Naive thymus-derived CD4-positive, alpha-beta T cell (primary cell): ENCODE measurements around the gene ARL5B. TPM values are rescaled to one million over a fixed set of nuclear protein-coding genes. Genes with fewer than 3 reads are reported as not detected.

Experiments
- ATAC-seq: fragments of 150-1000 bp; cut with Tn5 transposase; 2 replicates; pipeline ENCODE4 v1.10.0; 2021; ENCODE audit warnings: mild to moderate bottlenecking, moderate library complexity
- CTCF ChIA-PET: fragments of 350-600 bp; sonication (Branson Sonifier 250); formaldehyde crosslinking; loops from one replicate; lab custom pipeline; 2021; ENCODE audit warnings: antibody characterized with exemption; lab: Charles Lee
- POLR2A ChIA-PET: fragments of 350-600 bp; sonication (Branson Sonifier 250); formaldehyde crosslinking; loops from one replicate; lab custom pipeline; 2021; ENCODE audit warnings: antibody characterized with exemption, inconsistent platforms; lab: Charles Lee
- DNase-seq, 9 donors: peaks; one replicate each; pipeline versions ENCODE4 v3.0.0 to v3.0.0-alpha.2; 2020 to 2022; ENCODE audit warnings: mixed read lengths in 1 of 9
- H3K27ac ChIP-seq: one replicate; pipeline ENCODE4 v1.7.0; 2013; ENCODE audit warnings: mild to moderate bottlenecking, low read depth, low read length, moderate library complexity
- H3K27me3 ChIP-seq, 2 donors: one replicate each; pipeline ENCODE4 v1.7.0; 2013; ENCODE audit warnings: low read length in 2 of 2, mild to moderate bottlenecking in 2 of 2, moderate library complexity in 2 of 2; ENCODE audit not compliant: control insufficient read depth in 2 of 2, insufficient read depth in 2 of 2
- H3K36me3 ChIP-seq, 3 experiments: 1 replicate in 2 of 3; 2 replicates in 1 of 3; pipeline ENCODE4 v1.7.0; 2013; ENCODE audit warnings: low read length in 3 of 3, mild to moderate bottlenecking in 3 of 3, moderate library complexity in 1 of 3; ENCODE audit not compliant: insufficient read depth in 3 of 3, control insufficient read depth in 2 of 3
- H3K4me1 ChIP-seq, 2 donors: one replicate each; pipeline ENCODE4 v1.7.0; 2013; ENCODE audit warnings: low read length in 2 of 2, mild to moderate bottlenecking in 2 of 2, moderate library complexity in 1 of 2; ENCODE audit not compliant: control insufficient read depth in 2 of 2, insufficient read depth in 2 of 2
- H3K4me3 ChIP-seq: 2 replicates; pipeline ENCODE4 v1.7.0; 2013; ENCODE audit warnings: mild to moderate bottlenecking, low read length
- H3K9me3 ChIP-seq, 3 experiments: 1 replicate in 2 of 3; 2 replicates in 1 of 3; pipeline ENCODE4 v1.7.0; 2013; ENCODE audit warnings: low read length in 3 of 3; ENCODE audit not compliant: control insufficient read depth in 2 of 3
- H3K27ac Mint-ChIP-seq, 9 donors: one replicate each; pipeline ENCODE4 v1.8.0; 2020 to 2022; ENCODE audit warnings: mixed read lengths in 9 of 9, mild to moderate bottlenecking in 8 of 9, moderate library complexity in 5 of 9, inconsistent platforms in 2 of 9
- H3K27me3 Mint-ChIP-seq, 5 donors: one replicate each; pipeline ENCODE4 v1.8.0; 2021 to 2022; ENCODE audit warnings: mixed read lengths in 5 of 5, mild to moderate bottlenecking in 1 of 5
- H3K36me3 Mint-ChIP-seq, 5 donors: one replicate each; pipeline ENCODE4 v1.8.0; 2020 to 2022; ENCODE audit warnings: mixed read lengths in 5 of 5, mild to moderate bottlenecking in 3 of 5, inconsistent platforms in 1 of 5
- H3K4me1 Mint-ChIP-seq, 7 donors: one replicate each; pipeline ENCODE4 v1.8.0; 2020 to 2022; ENCODE audit warnings: mixed read lengths in 7 of 7, mild to moderate bottlenecking in 3 of 7, inconsistent platforms in 1 of 7
- H3K4me3 Mint-ChIP-seq, 10 donors: one replicate each; pipeline ENCODE4 v1.8.0; 2020 to 2022; ENCODE audit warnings: mild to moderate bottlenecking in 10 of 10, mixed read lengths in 10 of 10, moderate library complexity in 6 of 10, inconsistent platforms in 2 of 10
- H3K9me3 Mint-ChIP-seq, 11 donors: one replicate each; pipeline ENCODE4 v1.8.0; 2020 to 2022; ENCODE audit warnings: mixed read lengths in 11 of 11, mild to moderate bottlenecking in 4 of 11, inconsistent platforms in 1 of 11, moderate library complexity in 1 of 11
- intact Hi-C, 2 donors: fragments of 100-400 bp; cut with micrococcal nuclease; formaldehyde crosslinking; loops; one replicate each; pipeline ENCODE4 v1.15.1; 2023
- polyA plus RNA-seq, 2 donors: library from polyadenylated mRNA; unstranded; fragments of 300-500 nt; fragmentation: Illumina TruSeq; gene quantifications; one replicate each; pipeline ENCODE4 v1.2.3, GENCODE V29; 2021
- total RNA-seq, 6 experiments: library from RNA in 5 of 6; stranded (reverse) in 5 of 6; gene quantifications; 1 replicate in 5 of 6; 2 replicates in 1 of 6; pipeline ENCODE4 v1.2.3 and lab custom pipeline; 2021 to 2026

The ARL5B gene
- total and polyA plus RNA-seq, 7 experiments from 2014 or later, result 0.59 to 15.8 (median 13.0) TPM

DNA sequence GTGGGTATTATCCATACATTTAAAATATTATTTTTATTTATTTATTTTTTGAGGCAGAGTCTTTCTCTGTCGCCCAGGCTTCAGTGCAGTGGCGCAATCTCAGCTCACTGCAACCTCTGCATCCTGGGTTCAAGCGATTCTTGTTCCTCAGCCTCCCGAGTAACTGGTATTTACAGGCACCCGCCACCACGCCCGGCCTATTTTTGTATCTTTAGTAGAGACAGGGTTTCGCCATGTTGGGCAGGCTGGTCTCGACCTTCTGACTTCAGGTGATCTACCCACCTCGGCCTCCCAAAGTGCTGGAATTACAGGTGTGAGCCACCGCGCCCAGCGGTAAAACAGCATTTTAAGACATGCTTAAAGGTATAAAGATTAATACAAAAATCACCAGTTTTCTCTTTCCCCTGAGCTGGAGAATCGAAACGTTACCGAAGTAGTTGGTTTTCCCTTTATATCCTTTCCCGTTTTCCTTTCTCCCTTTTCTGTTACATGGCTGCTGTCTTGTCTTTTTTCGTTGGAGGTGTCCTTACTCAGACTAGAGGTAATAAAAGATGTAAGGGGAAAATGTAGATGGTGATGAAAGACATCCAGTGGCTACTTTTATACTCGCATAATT, 1.7 kb downstream of the ARL5B start:
- Mint-ChIP-seq H3K36me3 (peaks cover 0 to 14% (median 4%) of the 10 kb centered on the region in 5 donors), H3K9me3 (peaks cover 0 to 3% (median 0%) of the 10 kb centered on the region in 11 donors), H3K27ac (peak overlapping the region in 8 of 9 donors; percentile 28 to 99 (median 76)), H3K27me3 (no peaks in the 10 kb centered on the region), H3K4me3 (peak overlapping the region; percentile 40 to 99 (median 82)), H3K4me1 (peaks cover 41 to 67% (median 57%) of the 10 kb centered on the region in 7 donors)
- Histone ChIP-seq H3K27ac (no peak overlapping the region), H3K4me3 (no peak overlapping the region), H3K36me3 (peaks cover 0 to 4% (median 0%) of the 10 kb centered on the region in 3 experiments), H3K9me3 (no peaks in the 10 kb centered on the region), H3K4me1 (peaks cover 16 to 21% of the 10 kb centered on the region in 2 donors), H3K27me3 (no peaks in the 10 kb centered on the region)
- no peak for ATAC-seq
- ChIA-PET CTCF (no interaction called here), POLR2A (no interaction called here)
- DNase-seq, result no peak
- intact Hi-C loops, result no loop called here

DNA sequence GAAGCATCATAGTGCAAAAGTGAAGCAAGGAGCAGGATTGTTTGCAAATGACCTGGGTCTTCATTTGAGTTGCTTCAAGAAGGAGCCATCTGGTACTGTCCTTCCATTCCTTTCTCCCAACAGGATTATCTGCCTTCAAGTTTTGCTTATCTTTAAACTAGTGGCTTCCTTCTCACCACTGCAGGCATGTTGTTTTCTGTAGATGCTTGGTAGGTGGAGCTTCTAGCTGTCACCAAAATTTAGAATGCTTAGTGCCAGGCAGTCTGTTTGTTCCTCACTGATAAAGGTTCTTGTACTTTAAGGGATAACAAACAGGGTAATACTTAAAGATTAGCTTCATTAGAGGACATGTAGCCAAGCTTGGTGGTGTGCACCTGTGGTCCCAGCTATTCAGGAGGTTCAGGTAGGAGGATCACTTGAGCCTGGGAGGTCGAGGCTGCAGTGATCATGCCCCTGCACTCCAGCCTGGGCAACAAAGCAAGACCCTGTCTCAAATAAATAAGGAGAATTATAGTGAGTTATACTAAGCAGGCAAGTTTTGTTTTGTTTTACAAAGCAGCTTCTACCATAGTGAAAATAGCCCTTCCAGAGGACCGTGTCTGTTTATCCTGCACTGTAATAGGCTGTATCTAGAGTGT, 5.7 kb downstream of the ARL5B start:
- Mint-ChIP-seq H3K27me3 (no peaks in the 10 kb centered on the region), H3K4me1 (peaks cover 39 to 57% (median 56%) of the 10 kb centered on the region in 7 donors), H3K36me3 (peaks cover 0 to 23% (median 7%) of the 10 kb centered on the region in 5 donors), H3K4me3 (no peak overlapping the region), H3K9me3 (no peaks in the 10 kb centered on the region), H3K27ac (peak overlapping the region in 2 of 9 donors; percentile 4 to 9)
- Histone ChIP-seq H3K27ac (no peak overlapping the region), H3K27me3 (no peaks in the 10 kb centered on the region), H3K4me3 (no peak overlapping the region), H3K36me3 (peaks cover 0 to 18% (median 0%) of the 10 kb centered on the region in 3 experiments), H3K9me3 (no peaks in the 10 kb centered on the region), H3K4me1 (peaks cover 10 to 11% of the 10 kb centered on the region in 2 donors)
- DNase-seq (no peak), ATAC-seq (no peak)
- intact Hi-C loops, result no loop called here
- POLR2A ChIA-PET, result no interaction called here
- CTCF ChIA-PET, result no interaction called here

GRCh38 chr10:18665815-18666558, 6.8 kb downstream of the ARL5B start:
- H3K27me3 ChIP-seq, result no peaks in the 10 kb centered on the region
- Mint-ChIP-seq H3K27me3 (no peaks in the 10 kb centered on the region), H3K9me3 (no peaks in the 10 kb centered on the region), H3K27ac (peak overlapping the region in 2 of 9 donors; percentile 4 to 76), H3K36me3 (peaks cover 0 to 30% (median 7%) of the 10 kb centered on the region in 5 donors), H3K4me1 (peaks cover 31 to 57% (median 46%) of the 10 kb centered on the region in 7 donors), H3K4me3 (no peak overlapping the region)
- peaks cover 0 to 26% (median 0%) of the 10 kb centered on the region in 3 experiments for H3K36me3 ChIP-seq
- no peak overlapping the region for H3K4me3 ChIP-seq
- ChIA-PET POLR2A (interaction anchor here (0.9 kb wide), 1 partner anchor 15 kb away, joined by 3 read pairs; the partner anchor contains the start of gene NSUN6), CTCF (interaction anchor here (0.5 kb wide), 1 partner anchor 76 kb away, joined by 3 read pairs; no protein-coding TSS in a partner anchor)
- H3K4me1 ChIP-seq, result peaks cover 7 to 11% of the 10 kb centered on the region in 2 donors
- intact Hi-C loops, result no loop called here
- ATAC-seq (no peak), DNase-seq (no peak)
- H3K27ac ChIP-seq, result no peak overlapping the region
- H3K9me3 ChIP-seq, result no peaks in the 10 kb centered on the region

DNA sequence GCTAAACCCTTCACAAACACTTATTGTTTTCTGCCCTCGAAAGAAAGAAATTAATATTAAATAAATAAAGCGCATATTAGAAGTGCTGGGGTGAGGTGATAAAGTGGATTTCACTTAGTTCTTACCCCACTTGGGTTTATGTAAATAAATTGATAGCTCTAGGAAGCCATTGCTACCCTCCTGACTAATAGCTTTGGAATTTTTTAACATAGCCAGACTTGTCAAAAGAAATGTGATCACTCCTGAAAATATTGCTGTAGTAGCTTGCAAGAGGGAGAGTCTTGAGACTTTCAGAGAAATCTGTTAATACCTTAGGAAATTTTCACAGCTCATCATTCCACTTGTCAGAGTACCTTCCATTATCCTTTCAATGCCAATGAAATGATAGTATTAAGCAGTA, 7.6 kb downstream of the ARL5B start:
- ATAC-seq (no peak), DNase-seq (no peak)
- H3K27ac ChIP-seq, result no peak overlapping the region
- no peaks in the 10 kb centered on the region for H3K27me3 ChIP-seq
- Mint-ChIP-seq H3K9me3 (no peaks in the 10 kb centered on the region), H3K27me3 (no peaks in the 10 kb centered on the region), H3K27ac (peak overlapping the region in 1 of 9 donors; percentile 12), H3K4me3 (no peak overlapping the region), H3K36me3 (peaks cover 0 to 31% (median 7%) of the 10 kb centered on the region in 5 donors), H3K4me1 (peaks cover 23 to 49% (median 38%) of the 10 kb centered on the region in 7 donors)
- no peak overlapping the region for H3K4me3 ChIP-seq
- no peaks in the 10 kb centered on the region for H3K9me3 ChIP-seq
- H3K36me3 ChIP-seq, result peaks cover 0 to 33% (median 2%) of the 10 kb centered on the region in 3 experiments
- POLR2A ChIA-PET, result no interaction called here
- CTCF ChIA-PET, result no interaction called here
- intact Hi-C loops, result no loop called here
- peaks cover 0 to 3% of the 10 kb centered on the region in 2 donors for H3K4me1 ChIP-seq

GRCh38 chr10:18668026-18668425, 8.8 kb downstream of the ARL5B start:
- peaks cover 15 to 39% (median 32%) of the 10 kb centered on the region in 7 donors for H3K4me1 Mint-ChIP-seq
- Histone ChIP-seq H3K4me1 (no peaks in the 10 kb centered on the region), H3K27ac (no peak overlapping the region), H3K36me3 (peaks cover 0 to 41% (median 5%) of the 10 kb centered on the region in 3 experiments), H3K27me3 (no peaks in the 10 kb centered on the region), H3K4me3 (no peak overlapping the region), H3K9me3 (no peaks in the 10 kb centered on the region)
- POLR2A ChIA-PET, result no interaction called here
- no peak for DNase-seq
- no peak overlapping the region for H3K4me3 Mint-ChIP-seq
- intact Hi-C loops, result no loop called here
- H3K27me3 Mint-ChIP-seq, result no peaks in the 10 kb centered on the region
- H3K27ac Mint-ChIP-seq, result no peak overlapping the region
- no peak for ATAC-seq
- CTCF ChIA-PET, result interaction anchor here (0.6 kb wide), 1 partner anchor 81 kb away, joined by 7 read pairs; no protein-coding TSS in a partner anchor
- H3K36me3 Mint-ChIP-seq, result peaks cover 0 to 31% (median 11%) of the 10 kb centered on the region in 5 donors
- H3K9me3 Mint-ChIP-seq, result no peaks in the 10 kb centered on the region

DNA sequence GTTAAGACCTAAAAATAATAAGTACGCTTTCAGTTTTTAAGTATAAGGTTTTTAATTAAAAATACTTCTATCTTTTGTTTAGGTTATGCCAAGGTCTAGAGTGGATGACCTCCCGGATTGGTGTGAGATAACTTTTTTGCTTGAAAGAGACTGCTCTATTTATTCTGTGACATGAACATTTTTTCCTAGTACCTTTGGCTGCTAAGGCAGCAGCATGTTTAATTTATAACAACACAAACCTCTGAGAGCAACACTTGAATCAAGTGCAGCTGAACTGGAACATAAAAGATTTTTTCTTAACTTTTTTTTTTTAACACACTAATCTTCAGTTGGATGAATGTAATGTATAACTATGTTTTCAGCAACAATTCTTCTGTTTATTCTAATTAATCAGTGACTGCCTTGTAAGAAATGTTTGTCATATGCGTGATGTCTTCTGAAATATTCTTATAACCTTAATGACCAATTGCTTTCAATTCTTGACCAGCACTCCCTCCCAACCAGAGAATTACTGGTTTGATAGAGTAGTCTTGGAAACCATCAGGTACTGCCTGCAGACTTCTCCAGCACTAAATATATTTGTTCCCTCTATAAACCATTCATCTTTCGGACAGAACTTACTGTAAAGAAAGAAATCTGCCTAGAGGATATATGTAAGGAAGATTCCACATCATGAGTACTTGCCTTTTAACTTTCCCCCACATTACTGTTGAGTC, 16.0 kb downstream of the ARL5B start:
- Mint-ChIP-seq H3K36me3 (peaks cover 0 to 29% (median 10%) of the 10 kb centered on the region in 5 donors), H3K4me3 (no peak overlapping the region), H3K4me1 (peaks cover 0 to 6% (median 4%) of the 10 kb centered on the region in 7 donors), H3K27ac (no peak overlapping the region), H3K9me3 (no peaks in the 10 kb centered on the region), H3K27me3 (no peaks in the 10 kb centered on the region)
- ATAC-seq (no peak), DNase-seq (no peak)
- CTCF ChIA-PET, result no interaction called here
- Histone ChIP-seq H3K27me3 (no peaks in the 10 kb centered on the region), H3K4me1 (no peaks in the 10 kb centered on the region), H3K27ac (no peak overlapping the region), H3K9me3 (no peaks in the 10 kb centered on the region), H3K36me3 (peaks cover 4 to 48% (median 10%) of the 10 kb centered on the region in 3 experiments), H3K4me3 (no peak overlapping the region)
- POLR2A ChIA-PET, result interaction anchor here (0.6 kb wide), 1 partner anchor 9 kb away, joined by 3 read pairs; no protein-coding TSS in a partner anchor
- intact Hi-C loops, result no loop called here
